ENCODE data around the gene FAM9A. TPM values are rescaled to one million over a fixed set of nuclear protein-coding genes. Genes with fewer than 3 reads are reported as not detected.
A peak's percentile ranks its signal among the peaks of the same experiment; 100 is the strongest.

FAM9A gene
- total and polyA plus RNA-seq, 2 of the 13 experiments (the other 11 are each of a cell fraction or from before 2014, with no cell fraction given): not detected

DNA sequence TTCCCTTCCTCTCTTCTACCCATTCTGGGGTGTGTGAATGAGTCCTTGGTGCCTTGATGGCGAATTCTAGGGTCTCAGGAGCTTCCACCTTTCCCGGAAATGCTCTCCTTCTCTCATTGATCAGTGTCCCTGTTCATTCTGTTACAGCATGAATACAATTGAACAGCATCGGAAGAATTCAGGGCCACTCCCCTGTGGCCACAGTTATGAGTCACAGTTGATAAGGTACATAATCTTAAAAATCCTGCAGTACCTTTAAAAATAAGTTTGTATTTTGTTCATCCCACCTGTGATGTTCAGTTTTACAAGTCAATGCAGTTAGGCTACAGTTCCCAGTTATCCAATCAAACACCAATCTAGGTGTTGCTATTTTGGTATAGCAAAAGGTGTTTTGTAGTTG, 47.3 kb upstream of the FAM9A start:
- no peak overlapping the region for H3K4me3 ChIP-seq (replicated peaks in 1 of 3; ENCODE audit: insufficient read depth in 1 of 3, low read depth in 2 of 3, low read length in 3 of 3)
- ATAC-seq: no peak
- H3K9me3 ChIP-seq (ENCODE audit: low read length): no peaks in the 10 kb centered on the region
- no peak for DNase-seq (ENCODE audit: low spot score)
- CTCF ChIA-PET (ENCODE audit: low intra/inter-chr PET ratio, low total read pairs): no interaction called here
- H3K27ac ChIP-seq (ENCODE audit: extremely low read length, insufficient read depth, low read length): no peak overlapping the region
- no peak overlapping the region for H3K9ac ChIP-seq (ENCODE audit: insufficient read depth, low read depth, low read length)
- POLR2A ChIA-PET: no interaction called here
- WGBS (ENCODE audit: low lambda C conversion rate): 7% methylated on average over 2 of the region's 3 CpGs
- H3K79me2 ChIP-seq (ENCODE audit: insufficient read depth, low read length): no peaks in the 10 kb centered on the region
- BruUV-seq (replicated peaks): no TSS peak
- H3K27me3 ChIP-seq (ENCODE audit: control insufficient read depth in 1 of 2, insufficient read depth in 2 of 2, low read length in 2 of 2): no peaks in the 10 kb centered on the region
- no peaks in the 10 kb centered on the region for H3K36me3 ChIP-seq (replicated peaks in 1 of 2; ENCODE audit: control insufficient read depth in 1 of 2, insufficient read depth in 2 of 2, low read length in 2 of 2)
- H4K20me1 ChIP-seq (ENCODE audit: insufficient read depth, low read length): no peaks in the 10 kb centered on the region
- peak; percentile 49 for FAIRE-seq
- peaks cover 23% of the 10 kb centered on the region for H3K4me1 ChIP-seq (ENCODE audit: insufficient read depth, low read length)
- H2AFZ ChIP-seq (ENCODE audit: low read length): no peak overlapping the region
- H3K4me2 ChIP-seq (ENCODE audit: low read depth, low read length): no peak overlapping the region
- in situ Hi-C loops (cut with HindIII; ENCODE audit: extremely low pct_ligation_motif_present, low pct_unique_long_range_greater_than_20kb) (no loop called here), intact Hi-C loops (cut with micrococcal nuclease; ENCODE audit: unreplicated experiment) (no loop called here)
- no peak for TF ChIP-seq ZSCAN21 (CRISPR knock-in tag; IDR thresholded peaks at IDR 0.05; ENCODE audit: borderline replicate concordance)
- TF ChIP-seq, protein P1, sequence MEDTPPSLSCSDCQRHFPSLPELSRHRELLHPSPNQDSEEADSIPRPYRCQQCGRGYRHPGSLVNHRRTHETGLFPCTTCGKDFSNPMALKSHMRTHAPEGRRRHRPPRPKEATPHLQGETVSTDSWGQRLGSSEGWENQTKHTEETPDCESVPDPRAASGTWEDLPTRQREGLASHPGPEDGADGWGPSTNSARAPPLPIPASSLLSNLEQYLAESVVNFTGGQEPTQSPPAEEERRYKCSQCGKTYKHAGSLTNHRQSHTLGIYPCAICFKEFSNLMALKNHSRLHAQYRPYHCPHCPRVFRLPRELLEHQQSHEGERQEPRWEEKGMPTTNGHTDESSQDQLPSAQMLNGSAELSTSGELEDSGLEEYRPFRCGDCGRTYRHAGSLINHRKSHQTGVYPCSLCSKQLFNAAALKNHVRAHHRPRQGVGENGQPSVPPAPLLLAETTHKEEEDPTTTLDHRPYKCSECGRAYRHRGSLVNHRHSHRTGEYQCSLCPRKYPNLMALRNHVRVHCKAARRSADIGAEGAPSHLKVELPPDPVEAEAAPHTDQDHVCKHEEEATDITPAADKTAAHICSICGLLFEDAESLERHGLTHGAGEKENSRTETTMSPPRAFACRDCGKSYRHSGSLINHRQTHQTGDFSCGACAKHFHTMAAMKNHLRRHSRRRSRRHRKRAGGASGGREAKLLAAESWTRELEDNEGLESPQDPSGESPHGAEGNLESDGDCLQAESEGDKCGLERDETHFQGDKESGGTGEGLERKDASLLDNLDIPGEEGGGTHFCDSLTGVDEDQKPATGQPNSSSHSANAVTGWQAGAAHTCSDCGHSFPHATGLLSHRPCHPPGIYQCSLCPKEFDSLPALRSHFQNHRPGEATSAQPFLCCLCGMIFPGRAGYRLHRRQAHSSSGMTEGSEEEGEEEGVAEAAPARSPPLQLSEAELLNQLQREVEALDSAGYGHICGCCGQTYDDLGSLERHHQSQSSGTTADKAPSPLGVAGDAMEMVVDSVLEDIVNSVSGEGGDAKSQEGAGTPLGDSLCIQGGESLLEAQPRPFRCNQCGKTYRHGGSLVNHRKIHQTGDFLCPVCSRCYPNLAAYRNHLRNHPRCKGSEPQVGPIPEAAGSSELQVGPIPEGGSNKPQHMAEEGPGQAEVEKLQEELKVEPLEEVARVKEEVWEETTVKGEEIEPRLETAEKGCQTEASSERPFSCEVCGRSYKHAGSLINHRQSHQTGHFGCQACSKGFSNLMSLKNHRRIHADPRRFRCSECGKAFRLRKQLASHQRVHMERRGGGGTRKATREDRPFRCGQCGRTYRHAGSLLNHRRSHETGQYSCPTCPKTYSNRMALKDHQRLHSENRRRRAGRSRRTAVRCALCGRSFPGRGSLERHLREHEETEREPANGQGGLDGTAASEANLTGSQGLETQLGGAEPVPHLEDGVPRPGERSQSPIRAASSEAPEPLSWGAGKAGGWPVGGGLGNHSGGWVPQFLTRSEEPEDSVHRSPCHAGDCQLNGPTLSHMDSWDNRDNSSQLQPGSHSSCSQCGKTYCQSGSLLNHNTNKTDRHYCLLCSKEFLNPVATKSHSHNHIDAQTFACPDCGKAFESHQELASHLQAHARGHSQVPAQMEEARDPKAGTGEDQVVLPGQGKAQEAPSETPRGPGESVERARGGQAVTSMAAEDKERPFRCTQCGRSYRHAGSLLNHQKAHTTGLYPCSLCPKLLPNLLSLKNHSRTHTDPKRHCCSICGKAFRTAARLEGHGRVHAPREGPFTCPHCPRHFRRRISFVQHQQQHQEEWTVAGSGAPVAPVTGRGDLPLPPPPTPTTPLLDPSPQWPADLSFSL (CRISPR knock-in tag; IDR thresholded peaks at IDR 0.05): no peak
- TF ChIP-seq THAP9 (CRISPR knock-in tag; IDR thresholded peaks at IDR 0.05; ENCODE audit: borderline replicate concordance): no peak
- no peak for TF ChIP-seq IRF1 (CRISPR knock-in tag; IDR thresholded peaks at IDR 0.05; ENCODE audit: low read depth)
- no peak for TF ChIP-seq HNRNPLL (IDR thresholded peaks at IDR 0.05; ENCODE audit: low read depth, low read length, poor library complexity, severe bottlenecking)
- TF ChIP-seq, protein P2, sequence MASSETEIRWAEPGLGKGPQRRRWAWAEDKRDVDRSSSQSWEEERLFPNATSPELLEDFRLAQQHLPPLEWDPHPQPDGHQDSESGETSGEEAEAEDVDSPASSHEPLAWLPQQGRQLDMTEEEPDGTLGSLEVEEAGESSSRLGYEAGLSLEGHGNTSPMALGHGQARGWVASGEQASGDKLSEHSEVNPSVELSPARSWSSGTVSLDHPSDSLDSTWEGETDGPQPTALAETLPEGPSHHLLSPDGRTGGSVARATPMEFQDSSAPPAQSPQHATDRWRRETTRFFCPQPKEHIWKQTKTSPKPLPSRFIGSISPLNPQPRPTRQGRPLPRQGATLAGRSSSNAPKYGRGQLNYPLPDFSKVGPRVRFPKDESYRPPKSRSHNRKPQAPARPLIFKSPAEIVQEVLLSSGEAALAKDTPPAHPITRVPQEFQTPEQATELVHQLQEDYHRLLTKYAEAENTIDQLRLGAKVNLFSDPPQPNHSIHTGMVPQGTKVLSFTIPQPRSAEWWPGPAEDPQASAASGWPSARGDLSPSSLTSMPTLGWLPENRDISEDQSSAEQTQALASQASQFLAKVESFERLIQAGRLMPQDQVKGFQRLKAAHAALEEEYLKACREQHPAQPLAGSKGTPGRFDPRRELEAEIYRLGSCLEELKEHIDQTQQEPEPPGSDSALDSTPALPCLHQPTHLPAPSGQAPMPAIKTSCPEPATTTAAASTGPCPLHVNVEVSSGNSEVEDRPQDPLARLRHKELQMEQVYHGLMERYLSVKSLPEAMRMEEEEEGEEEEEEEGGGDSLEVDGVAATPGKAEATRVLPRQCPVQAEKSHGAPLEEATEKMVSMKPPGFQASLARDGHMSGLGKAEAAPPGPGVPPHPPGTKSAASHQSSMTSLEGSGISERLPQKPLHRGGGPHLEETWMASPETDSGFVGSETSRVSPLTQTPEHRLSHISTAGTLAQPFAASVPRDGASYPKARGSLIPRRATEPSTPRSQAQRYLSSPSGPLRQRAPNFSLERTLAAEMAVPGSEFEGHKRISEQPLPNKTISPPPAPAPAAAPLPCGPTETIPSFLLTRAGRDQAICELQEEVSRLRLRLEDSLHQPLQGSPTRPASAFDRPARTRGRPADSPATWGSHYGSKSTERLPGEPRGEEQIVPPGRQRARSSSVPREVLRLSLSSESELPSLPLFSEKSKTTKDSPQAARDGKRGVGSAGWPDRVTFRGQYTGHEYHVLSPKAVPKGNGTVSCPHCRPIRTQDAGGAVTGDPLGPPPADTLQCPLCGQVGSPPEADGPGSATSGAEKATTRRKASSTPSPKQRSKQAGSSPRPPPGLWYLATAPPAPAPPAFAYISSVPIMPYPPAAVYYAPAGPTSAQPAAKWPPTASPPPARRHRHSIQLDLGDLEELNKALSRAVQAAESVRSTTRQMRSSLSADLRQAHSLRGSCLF (CRISPR knock-in tag; IDR thresholded peaks at IDR 0.05; ENCODE audit: borderline replicate concordance): no peak
- no peak for TF ChIP-seq NFRKB (IDR thresholded peaks at IDR 0.05)

All from HepG2 (cell line).